HG03064 (cell line): ENCODE data around the gene RNF11.

Source experiments
- ATAC-seq: cut with Tn5 transposase; IDR thresholded peaks from one replicate; pipeline ENCODE4 v1.9.1; 2021; ENCODE audit warnings: low read depth; ENCODE audit not compliant: unreplicated experiment

The RNF11 gene

DNA sequence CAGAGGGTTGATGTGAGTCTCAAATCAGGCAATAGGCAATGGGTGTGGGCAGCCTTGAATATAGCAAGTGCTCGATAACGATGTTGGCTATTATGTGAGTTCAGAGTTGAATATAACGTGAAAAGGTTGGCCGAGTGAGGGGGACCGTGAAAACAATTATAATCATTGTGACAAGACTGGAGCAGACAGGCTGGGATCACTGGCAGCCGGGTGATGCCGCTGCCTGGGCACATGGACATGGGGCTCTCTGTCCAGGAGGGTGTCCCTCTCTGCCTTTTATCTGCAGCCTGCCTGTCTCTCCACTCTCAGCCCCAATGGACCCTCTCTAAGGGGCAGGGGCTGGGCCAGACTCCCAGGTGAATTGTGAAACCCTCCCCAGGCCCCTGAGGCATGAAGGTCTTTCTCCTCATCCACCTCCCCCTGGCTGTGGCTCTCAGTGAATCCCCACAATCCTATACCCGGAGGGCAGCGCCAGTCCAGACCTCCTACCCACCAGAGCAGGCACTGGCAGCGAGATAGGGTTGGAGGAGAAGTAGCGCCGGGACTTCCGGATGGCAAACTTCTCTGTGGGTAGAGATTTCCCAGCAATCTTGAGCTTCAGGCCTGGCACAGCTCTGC is 57.9 kb downstream of the RNF11 start:
- no peak for ATAC-seq

- no peak for ATAC-seq
These were observed 58.6 kb downstream of the RNF11 start for GRCh38 chr1:51294566-51295184.

GRCh38 chr1:51295926-51296325 is 59.9 kb downstream of the RNF11 start:
- no peak for ATAC-seq

GRCh38 chr1:51296383-51297357 is 60.6 kb downstream of the RNF11 start:
- ATAC-seq = no peak

DNA sequence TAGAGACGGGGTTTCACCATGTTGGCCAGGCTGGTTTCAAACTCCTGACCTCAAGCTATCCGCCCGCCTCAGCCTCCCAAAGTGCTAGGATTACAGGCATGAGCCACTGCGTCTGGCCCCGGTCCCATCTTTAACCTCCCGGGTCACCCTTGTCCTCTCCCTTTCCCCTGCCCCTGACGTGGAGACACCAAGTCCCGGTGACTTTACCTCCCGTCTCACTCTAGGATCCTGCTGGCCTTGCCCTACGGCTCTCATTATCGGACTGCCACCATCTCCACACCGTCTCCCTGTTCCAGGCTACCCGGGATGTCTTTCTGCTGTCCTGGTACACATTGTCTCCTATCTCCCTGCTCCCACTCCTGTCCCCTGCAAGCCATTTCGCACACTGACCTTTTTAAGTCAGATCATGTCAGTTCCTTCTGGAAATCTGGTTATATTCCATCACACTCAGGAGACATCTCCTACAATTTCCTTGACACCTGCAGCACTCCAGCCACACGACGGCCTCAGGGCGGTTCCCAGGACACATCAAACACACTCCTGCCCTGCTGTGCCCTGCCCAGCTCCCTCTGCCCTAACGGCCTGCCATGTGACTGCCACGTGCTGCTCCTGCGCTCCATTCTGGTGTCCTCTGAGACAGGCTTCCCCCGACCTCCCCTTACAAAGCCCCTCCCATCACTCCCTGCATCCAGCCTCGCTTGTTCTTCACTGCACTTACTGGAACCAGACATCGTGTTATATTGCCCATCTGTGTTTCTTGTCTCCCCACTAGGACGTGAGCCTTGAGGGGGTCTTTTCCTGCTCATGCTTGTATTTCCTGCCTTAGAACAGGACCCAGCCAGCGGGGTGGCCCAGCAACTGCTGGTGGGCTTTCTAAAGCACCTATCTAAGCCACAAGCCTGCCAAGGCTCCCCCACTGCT is 61.6 kb downstream of the RNF11 start:
- no peak for ATAC-seq

- ATAC-seq = no peak
These were observed 62.2 kb downstream of the RNF11 start for GRCh38 chr1:51298322-51298705.

DNA sequence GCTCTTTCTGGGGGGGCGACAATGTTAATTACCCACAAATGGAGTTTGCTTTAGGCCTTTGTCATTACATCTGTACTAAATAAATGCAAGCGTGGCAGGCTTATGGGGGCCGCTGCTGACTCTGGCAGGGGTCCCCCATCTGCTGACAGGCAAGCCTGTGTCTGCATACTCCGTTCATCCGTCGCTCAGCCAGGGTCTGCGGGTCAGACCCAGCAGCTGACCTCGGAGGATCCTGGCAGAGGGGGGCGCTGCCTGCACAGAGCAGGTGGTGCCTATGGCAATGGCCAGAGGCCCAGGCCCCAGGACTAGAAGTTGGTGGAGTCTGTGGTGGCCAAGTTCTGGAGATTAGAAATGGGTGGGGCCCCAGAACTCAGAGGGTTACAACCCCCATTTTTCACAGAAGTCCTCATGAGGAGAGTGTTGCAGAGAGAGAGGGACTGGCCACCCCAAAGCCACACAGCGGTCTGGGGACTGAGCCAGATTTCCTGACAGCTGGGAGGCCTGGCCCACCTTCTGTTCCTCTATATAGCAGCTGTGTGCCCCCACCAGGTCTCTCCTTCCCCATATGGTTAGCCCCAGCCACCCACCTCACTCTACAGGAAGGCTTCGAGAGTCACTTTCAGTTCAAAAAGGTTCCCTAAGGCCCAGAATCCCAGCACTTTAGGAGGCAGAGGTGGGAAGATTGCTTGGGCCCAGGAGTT is 63.3 kb downstream of the RNF11 start:
- no peak for ATAC-seq

GRCh38 chr1:51299981-51300670 is 64.1 kb downstream of the RNF11 start:
- no peak for ATAC-seq

- no peak for ATAC-seq
These were observed 65.2 kb downstream of the RNF11 start for GRCh38 chr1:51301152-51301843.

DNA sequence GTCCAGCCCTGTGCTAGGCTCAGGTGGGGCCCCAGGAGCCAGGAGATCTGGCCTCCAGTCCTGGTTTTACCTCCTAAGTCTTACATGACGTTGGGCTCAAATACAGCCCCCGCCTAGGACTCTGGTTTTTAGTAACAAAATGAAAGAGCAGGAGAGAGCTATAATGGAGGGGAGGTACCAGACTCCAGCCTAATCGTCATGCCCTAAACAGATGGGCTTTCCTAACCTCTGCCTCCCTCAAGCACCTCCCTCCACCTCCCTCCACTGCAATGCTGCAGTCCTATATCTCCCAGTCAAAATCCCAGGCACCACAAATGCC is 65.7 kb downstream of the RNF11 start:
- no peak for ATAC-seq

DNA sequence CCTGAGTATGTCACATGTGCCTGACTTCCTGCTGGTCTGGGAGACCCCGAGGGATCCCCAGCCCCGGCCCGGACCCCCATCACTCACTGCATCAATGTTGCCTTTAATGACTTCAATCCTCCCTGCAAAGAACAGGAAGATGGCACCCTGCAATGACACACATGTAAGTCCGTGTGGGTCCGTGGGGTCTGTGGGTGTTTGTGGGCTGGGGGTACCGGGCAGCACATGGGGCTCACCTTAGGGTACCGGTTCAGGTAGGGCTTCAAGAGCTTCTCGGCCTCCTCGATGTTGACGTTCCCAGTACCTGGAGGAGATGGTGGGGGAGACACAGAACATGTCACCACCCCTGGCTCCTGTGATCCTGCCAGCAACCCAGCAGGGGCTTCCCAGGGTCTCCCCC is 66.2 kb downstream of the RNF11 start:
- no peak for ATAC-seq

GRCh38 chr1:51302746-51303145 is 66.7 kb downstream of the RNF11 start:
- ATAC-seq = no peak

DNA sequence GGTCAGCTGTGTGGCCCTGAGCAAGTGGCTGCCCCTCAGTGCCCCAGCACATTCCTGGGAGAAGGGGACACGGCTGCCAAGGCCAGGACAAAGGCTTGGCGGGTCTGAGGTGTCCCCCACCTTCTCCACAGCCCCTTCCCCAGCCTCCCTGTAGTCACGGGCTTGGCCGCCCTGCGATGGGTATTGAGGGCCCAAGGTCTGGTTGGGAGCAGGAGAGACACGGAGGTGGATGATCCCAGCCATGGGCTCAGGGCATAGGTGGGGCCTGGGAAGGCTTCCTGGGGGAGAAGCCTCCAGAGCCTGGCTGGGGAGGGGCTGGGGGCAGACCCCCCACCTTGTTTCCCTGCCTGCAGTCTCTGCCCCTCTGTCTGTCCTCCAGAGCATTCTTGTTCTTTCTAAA is 67.2 kb downstream of the RNF11 start:
- ATAC-seq = no peak

- peak; percentile 42 for ATAC-seq
These were observed 67.7 kb downstream of the RNF11 start for GRCh38 chr1:51303751-51304251.

DNA sequence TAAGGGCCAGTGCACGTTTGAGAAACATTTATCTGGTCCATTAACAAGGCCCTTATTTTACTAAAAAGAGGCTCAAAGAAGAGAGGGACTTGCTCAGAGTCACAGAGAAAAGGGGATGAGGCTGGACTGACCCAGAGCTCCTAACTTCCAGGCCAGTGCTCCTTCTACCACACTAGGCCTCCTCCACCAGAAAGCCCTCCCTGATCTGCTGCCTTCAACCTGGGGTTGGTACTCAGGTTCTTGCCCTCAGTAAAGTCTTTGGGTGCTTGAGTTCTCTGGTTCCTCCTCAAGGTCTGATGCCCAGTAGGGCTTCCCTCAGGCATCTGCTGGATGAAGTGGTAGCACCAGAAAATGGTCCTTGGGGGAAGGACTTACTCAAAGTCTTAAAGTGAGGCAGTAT is 68.3 kb downstream of the RNF11 start:
- no peak for ATAC-seq

GRCh38 chr1:51305371-51305823 is 69.3 kb downstream of the RNF11 start:
- no peak for ATAC-seq

DNA sequence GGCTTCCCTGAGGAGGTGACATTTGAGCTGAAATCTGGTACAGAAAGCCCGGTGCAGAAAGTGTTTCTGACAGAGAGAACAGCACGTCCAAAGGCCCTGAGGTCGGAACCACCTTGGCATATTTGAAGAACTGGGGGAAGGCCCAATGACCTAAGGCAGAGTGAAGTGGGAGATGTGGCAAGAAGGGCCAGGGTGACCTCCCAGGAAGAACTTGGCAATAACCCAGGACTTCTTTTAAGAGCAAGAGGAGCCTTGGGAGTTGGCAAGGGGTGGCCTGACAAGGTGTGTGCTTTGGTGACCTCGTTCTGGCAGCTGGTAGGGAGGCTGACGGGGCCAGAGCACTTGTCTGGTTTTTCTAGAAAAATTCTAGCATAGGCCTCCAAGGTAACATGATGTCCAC is 70.9 kb downstream of the RNF11 start:
- ATAC-seq = no peak

- ATAC-seq = no peak
These were observed 72.6 kb downstream of the RNF11 start for GRCh38 chr1:51308636-51309035.

DNA sequence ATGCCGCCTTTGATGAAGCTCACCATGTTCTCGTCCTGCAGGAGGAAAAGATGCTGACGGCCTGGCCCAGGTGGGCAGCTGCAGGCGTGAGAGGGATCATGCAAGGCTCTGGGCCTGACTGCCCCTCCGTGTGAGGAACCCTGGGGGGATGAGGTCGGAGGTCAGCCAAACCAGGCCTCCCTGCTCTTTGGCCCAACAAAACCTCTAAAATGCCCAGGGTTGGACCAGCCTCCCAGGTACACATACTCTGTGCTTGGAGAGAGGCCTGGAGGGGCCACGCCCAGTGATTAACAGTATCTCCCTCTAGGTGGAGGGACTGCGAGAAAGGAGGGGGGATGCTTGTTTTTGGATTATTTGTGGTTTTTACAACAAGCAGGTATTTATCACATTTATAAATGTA is 73.2 kb downstream of the RNF11 start:
- no peak for ATAC-seq
